PC-3 (cell line): ENCODE results near the gene CAND1.

Experiments
- EZH2 ChIP-seq: fragments of 300-600 bp; sonication (generic); IDR thresholded peaks from one replicate; pipeline ENCODE4 v1.6.1; 2017; ENCODE audit warnings: antibody characterized with exemption, mild to moderate bottlenecking, low read length; ENCODE audit not compliant: unreplicated experiment
- EZH2phosphoT487 ChIP-seq: fragments of 300-600 bp; sonication (generic); IDR thresholded peaks from 2 replicates; pipeline ENCODE4 v1.6.1; 2018; ENCODE audit warnings: mild to moderate bottlenecking, antibody characterized with exemption, low read length, borderline replicate concordance
- TF ChIP-seq, protein P1 (sequence below): fragments of 300-600 bp; sonication (generic); conservative IDR thresholded peaks from 2 replicates; pipeline ENCODE4 v1.5.1; 2017; ENCODE audit warnings: antibody characterized with exemption, low read depth, mild to moderate bottlenecking, low read length

DNA sequence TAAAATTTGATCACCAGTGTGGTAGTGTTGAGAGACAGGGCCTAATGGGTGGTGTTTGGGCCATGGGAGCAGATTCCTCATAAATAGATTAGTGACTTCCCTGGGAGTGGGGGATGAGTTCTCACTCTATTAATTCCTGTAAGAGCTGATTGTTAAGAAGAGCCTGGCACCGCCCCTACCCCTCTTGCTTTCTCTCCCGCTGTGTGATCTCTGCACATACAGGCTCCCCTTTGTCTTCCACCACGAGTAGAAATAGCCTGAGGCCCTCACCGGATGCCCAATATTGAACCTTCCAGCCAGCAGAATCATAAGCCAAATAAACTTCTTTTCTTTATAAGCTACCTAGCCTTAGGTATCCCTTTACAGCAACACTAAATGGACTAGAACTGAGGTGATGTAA lies 31.9 kb upstream of the CAND1 start:
- TF ChIP-seq, protein P1, sequence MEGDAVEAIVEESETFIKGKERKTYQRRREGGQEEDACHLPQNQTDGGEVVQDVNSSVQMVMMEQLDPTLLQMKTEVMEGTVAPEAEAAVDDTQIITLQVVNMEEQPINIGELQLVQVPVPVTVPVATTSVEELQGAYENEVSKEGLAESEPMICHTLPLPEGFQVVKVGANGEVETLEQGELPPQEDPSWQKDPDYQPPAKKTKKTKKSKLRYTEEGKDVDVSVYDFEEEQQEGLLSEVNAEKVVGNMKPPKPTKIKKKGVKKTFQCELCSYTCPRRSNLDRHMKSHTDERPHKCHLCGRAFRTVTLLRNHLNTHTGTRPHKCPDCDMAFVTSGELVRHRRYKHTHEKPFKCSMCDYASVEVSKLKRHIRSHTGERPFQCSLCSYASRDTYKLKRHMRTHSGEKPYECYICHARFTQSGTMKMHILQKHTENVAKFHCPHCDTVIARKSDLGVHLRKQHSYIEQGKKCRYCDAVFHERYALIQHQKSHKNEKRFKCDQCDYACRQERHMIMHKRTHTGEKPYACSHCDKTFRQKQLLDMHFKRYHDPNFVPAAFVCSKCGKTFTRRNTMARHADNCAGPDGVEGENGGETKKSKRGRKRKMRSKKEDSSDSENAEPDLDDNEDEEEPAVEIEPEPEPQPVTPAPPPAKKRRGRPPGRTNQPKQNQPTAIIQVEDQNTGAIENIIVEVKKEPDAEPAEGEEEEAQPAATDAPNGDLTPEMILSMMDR, result no peak
- TF ChIP-seq EZH2phosphoT487 (no peak), EZH2 (no peak)
